GM10248 (cell line): Measurements from ENCODE around the gene CGRRF1.

Experiments used
- CTCF ChIA-PET: fragments of 300-600 bp; sonication (Branson Sonifier 250); formaldehyde crosslinking; extraction: SDS; loops from one replicate; lab custom pipeline; 2021; ENCODE audit warnings: antibody characterized with exemption; lab: Yijun Ruan, JAX
- POLR2A ChIA-PET: fragments of 350-650 bp; sonication (Branson Sonifier 250); formaldehyde crosslinking; extraction: SDS; loops from one replicate; lab custom pipeline; 2020; ENCODE audit warnings: antibody characterized with exemption; lab: Yijun Ruan, JAX
- DNase-seq: peaks from one replicate; pipeline ENCODE4 v3.0.0; 2012; ENCODE audit errors: extremely low spot score
- CTCF ChIP-seq: IDR thresholded peaks from 2 replicates; pipeline ENCODE4 v1.5.1; 2012; ENCODE audit warnings: mild to moderate bottlenecking, low read depth; ENCODE audit errors: extremely low read depth, missing control alignments, control extremely low read depth

CGRRF1 gene

DNA sequence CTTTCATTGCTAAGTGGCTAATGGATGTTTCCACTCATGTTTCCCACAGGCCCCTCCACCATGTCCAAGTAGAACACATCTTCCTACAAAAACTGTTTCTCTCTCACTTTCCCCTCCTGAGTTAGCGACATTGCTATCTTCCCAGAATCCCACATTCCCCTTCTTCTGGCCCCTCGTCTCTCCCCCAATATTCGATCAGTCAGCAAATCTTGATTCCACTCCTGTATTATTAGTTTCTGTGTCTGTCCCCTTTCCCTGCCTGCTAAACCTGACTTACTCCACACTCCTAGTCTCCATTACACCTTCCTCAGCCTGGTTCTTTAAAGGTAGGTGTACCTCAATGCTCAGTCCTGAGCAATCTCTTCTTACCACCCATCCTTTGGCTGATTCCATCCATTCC is 37.9 kb downstream of the CGRRF1 start:
- no peak for TF ChIP-seq CTCF
- no peak for DNase-seq
- ChIA-PET CTCF (interaction anchor here (1.3 to 2.7 kb wide), 2 partner anchors 16 to 18 kb away, joined by 3 to 9 read pairs; no protein-coding TSS in a partner anchor), POLR2A (interaction anchor here (0.6 kb wide), 1 partner anchor 376 kb away, joined by 4 read pairs; no protein-coding TSS in a partner anchor)

DNA sequence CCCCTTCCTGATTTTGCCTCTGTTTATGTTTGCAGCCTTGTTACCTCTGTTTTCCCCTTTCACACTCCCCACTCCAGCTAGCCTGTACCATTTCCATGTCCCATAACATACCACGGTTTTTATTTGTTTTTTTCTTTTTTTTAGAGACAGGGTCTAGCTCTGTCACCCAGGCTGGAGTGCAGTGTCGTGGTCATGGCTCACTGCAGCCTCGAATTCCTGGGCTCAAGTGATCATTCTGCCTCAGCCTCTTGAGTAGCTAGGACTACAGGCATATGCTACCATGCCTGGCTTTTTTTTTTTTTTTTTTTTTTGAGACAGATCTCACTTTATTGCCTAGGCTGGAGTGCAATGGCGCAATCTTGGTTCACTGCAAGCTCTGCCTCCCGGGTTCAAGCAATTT is 38.8 kb downstream of the CGRRF1 start:
- TF ChIP-seq CTCF = no peak
- CTCF ChIA-PET = interaction anchor here (1.0 to 2.7 kb wide), 6 partner anchors 9 to 265 kb away, joined by 3 to 9 read pairs (median 5); no protein-coding TSS in a partner anchor

GRCh38 chr14:54549862-54550261 is 40.2 kb downstream of the CGRRF1 start:
- TF ChIP-seq CTCF = no peak
- ChIA-PET POLR2A (no interaction called here), CTCF (interaction anchor here (1.2 to 2.7 kb wide), 6 partner anchors 8 to 224 kb away, joined by 3 to 9 read pairs (median 5); partner anchors contain the start of gene CGRRF1)
- DNase-seq = no peak

More for the DNA sequence above, 38.8 kb downstream of the CGRRF1 start:
- no peak for DNase-seq
- POLR2A ChIA-PET = interaction anchor here (0.6 kb wide), 1 partner anchor 138 kb away, joined by 3 read pairs; no protein-coding TSS in a partner anchor

DNA sequence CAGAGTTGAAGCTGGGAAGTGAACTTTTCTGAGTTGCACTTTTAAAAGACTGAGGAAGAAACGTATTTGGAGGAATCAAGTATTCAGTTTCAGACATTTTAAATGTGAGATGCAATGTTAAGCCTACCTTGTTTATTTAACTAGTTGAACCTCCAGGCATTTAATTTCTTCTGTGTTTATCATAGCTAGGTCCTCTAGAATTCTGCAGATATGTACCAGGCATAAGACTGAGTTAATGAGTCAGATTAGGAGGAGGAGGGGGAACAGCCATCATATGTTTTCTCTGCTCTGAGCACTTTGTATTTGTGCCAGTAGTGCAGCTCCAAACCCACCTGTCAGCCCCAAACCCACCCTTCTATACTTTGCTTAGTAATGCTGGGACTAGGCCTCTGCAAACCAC is 40.8 kb downstream of the CGRRF1 start:
- ChIA-PET CTCF (interaction anchor here (0.9 to 1.6 kb wide), 5 partner anchors 8 to 223 kb away, joined by 3 to 7 read pairs (median 3); partner anchors contain the start of gene CGRRF1), POLR2A (no interaction called here)
- DNase-seq = no peak
- no peak for TF ChIP-seq CTCF

DNA sequence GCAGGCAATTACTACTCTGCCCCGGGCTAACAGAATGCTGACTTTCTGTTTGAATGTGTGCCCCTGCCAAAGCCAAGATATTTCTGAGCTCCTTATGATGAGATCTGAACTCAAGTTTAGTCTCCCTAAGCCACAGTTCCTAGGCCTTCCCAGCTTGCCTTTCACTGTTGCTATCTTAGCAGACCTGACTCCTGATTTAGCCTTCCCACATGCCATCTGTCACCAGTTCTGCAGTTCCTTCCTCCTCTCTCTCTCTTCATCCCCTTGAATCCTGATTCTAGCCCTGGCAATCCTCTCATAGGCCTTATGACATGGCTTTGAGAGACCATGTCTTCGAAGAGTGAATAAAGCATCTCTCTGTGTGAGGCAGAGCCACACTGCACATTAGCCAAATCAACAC is 44.7 kb downstream of the CGRRF1 start:
- TF ChIP-seq CTCF = no peak
- ChIA-PET CTCF (interaction anchor here (1.0 to 2.4 kb wide), 2 partner anchors 10 to 219 kb away, joined by 4 to 11 read pairs; no protein-coding TSS in a partner anchor), POLR2A (no interaction called here)
- DNase-seq = no peak

GRCh38 chr14:54555651-54556050 is 45.9 kb downstream of the CGRRF1 start:
- no peak for DNase-seq
- ChIA-PET CTCF (interaction anchor here (2.4 kb wide), 2 partner anchors 8 to 218 kb away, joined by 11 to 12 read pairs; no protein-coding TSS in a partner anchor), POLR2A (no interaction called here)
- no peak for TF ChIP-seq CTCF
